OCI-LY7 (cell line): ENCODE data around the gene LBX2.

ENCODE experiments used
- CTCF ChIP-seq: fragments of 200-600 bp; sonication (generic); conservative IDR thresholded peaks from 2 replicates; pipeline ENCODE4 v1.5.1; 2014; ENCODE audit warnings: mild to moderate bottlenecking, antibody characterized with exemption, low read length, moderate library complexity, mixed read lengths
- EZH2phosphoT487 ChIP-seq: fragments of 200-600 bp; sonication (generic); IDR thresholded peaks from 2 replicates; pipeline ENCODE4 v1.6.1; 2018; ENCODE audit warnings: low read depth, borderline replicate concordance, mild to moderate bottlenecking, mixed run types, antibody characterized with exemption, low read length, moderate library complexity, mixed read lengths

GRCh38 chr2:74530239-74531187 lies 31.1 kb upstream of the LBX2 start:
- no peak for TF ChIP-seq CTCF
- TF ChIP-seq EZH2phosphoT487: no peak
